ENCODE data around the gene TPI1.

Gene TPI1

DNA sequence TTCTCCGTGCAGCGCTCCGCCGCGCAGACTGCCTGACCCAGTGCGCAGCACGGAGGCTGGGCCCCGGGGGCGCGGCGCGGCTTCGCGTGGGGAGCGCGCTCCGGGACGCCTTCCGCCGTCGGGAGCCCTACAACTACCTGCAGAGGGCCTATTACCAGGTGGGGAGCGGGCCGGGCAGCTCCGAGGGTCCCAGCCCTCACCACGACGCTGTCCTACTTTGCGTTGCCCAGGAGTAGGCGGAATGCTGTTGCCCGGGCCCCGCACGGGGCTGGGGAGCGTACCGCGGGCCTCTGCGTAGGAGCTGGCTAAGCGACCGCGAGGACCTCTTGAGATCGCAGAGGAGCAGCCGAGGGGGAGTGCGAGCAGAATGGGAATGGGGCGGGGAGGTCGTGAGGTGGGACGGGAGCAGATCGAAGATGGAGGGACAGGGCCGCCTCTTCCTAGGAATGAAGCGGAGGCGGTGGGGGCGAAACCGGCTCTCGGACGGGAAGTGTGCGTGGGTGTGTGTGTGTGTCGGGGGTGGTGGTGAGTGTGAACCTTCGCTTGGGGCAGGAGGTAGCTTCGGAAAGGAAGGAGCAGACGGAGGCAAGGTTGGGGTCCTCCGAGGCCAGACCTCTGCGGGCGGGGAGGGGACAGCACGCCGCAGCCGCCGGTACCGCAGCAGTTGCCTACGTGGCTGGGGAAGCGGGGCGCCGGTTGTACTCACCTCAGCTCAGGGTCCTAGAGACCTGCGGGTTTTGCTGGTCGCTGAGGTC lies 38.4 kb upstream of the TPI1 start:
- DNase-seq: peak; percentile 37

GRCh38 chr12:6829536-6830220 lies 37.7 kb upstream of the TPI1 start:
- DNase-seq: no peak

GRCh38 chr12:6830286-6830890 lies 36.9 kb upstream of the TPI1 start:
- no peak for DNase-seq

GRCh38 chr12:6830999-6831398 lies 36.3 kb upstream of the TPI1 start:
- no peak for DNase-seq

- DNase-seq: no peak
These were observed 35.8 kb upstream of the TPI1 start for GRCh38 chr12:6831450-6831995.

DNA sequence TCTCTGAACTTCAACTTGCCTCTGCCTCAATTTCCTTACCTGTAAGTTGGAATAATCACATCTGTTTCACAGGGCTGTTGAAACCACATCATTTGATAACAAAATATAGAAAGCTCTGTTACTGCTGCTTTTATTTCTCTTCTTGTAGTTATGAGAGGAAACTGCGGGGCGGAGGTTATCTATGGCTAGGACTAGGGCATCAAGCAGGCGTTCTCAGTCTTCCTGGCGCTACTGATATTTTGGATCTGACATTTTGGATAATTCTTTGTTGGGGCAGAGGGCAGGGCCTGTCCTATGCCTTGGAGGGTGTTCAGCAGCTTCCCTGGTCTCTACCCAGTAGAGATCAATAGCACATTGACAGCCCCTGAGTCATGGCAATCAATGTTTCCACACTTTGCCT lies 35.2 kb upstream of the TPI1 start:
- no peak for DNase-seq

DNA sequence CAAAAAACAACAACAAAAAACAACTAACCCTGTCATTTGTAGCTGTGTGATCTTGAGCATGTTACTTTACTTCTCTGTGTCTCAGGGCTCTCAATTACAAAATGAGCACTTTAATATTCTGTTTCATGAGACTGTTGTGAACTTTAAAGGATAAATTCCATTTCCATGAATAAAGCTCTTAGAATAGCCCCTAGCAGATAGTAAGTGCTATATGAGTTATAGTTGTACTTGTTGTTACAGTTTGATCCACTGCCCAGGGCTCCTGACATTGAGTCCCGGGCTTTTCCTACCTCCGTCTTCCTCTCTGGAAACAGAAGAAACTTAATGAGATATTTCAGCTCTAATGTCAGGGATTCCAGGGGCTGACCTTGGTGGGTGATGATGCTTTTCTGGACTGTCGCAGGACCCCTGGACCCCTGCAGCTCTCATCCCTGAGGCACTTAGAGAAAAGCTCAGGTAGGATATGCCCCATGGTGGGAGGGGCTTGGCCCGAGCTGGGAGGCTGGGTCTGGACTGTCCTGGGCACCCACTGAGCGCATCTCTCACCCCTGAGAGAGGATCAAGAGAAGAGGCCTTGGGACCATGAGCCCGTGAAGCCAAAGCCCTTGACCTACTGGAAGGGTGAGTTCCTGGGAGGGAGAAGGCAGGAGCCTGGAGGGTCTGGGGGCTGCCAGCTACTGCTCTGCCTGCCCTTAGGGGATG lies 34.0 kb upstream of the TPI1 start:
- no peak for DNase-seq

DNA sequence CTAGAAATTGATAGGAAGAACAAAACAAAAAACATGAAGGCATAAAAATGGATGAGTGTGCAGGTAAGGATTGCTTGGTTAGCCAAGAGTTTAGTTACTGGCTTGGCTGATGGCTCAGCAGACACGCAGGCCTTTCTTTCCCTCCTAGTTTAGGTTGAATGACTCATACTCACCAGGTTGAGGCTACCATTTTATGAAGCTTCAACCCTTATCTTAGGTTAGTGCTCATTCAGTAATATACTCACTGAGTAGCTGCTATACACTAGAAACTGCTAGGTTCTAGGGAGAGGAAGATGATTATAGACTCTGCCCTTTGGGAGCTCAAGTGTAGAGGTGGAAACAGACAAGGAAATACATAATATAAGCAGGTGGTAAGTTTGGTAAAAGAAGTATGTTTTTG lies 33.1 kb upstream of the TPI1 start:
- DNase-seq: no peak

DNA sequence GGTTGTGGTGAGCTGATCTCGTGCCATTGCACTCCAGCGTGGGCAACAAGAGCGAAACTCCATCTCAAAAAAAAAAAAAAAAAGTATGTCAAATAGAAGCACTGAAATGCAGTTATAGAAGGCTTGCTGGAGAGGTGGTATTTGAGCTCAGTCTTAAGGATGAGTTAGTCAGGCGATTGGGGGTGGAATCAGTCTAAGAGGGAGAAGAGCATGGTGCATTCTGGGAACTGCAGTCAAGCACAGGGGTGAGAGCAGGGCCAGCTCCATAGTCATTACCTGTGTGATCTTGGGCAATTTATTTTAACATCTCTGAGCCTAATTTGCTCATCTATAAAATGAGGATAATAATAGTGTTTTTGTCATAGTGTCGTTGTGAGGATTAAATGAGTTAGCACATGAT lies 32.5 kb upstream of the TPI1 start:
- no peak for DNase-seq

GRCh38 chr12:6836851-6837250 lies 30.5 kb upstream of the TPI1 start:
- no peak for DNase-seq

DNA sequence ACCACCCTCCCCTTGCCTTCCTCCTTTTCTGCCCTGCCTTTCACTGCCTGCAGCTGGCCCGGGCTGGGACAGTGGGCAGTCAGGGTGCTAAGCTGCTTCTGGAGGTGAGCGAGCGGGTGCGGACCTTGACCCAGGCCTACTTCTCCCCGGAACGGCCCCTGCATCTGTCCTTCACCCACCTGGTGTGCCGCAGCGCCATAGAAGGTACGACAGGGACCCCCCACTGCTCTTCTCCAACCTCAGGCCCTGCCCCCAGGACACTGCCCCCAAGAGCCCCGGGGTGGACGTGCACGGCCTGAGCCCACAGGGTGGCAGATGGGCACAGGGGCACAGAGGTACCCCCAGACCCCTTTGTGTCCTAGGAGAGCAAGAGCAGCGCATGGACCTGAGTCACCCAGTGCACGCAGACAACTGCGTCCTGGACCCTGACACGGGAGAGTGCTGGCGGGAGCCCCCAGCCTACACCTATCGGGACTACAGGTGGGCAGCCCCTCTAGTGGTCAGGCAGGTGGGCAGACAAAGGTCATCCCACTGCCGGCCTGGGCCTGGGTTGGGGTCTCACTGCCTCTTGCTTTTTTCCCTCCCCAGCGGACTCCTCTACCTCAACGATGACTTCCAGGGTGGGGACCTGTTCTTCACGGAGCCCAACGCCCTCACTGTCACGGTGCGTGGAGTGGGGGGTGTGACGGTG lies 29.8 kb upstream of the TPI1 start:
- DNase-seq: no peak

DNA sequence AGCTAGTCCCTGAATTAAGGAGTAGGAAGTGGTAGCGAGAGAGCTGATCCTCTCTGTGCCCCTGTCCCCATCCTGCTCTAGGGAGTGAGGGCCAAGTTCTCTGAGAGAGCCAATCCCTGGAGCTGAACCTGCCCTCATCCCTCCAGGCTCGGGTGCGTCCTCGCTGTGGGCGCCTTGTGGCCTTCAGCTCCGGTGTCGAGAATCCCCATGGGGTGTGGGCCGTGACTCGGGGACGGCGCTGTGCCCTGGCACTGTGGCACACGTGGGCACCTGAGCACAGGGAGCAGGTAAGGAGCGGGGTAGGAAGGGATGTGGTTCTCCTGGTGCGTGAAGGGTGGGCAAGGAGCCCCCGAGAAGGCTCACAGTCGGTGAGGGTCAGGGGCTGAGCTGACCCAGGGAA lies 28.5 kb upstream of the TPI1 start:
- no peak for DNase-seq

DNA sequence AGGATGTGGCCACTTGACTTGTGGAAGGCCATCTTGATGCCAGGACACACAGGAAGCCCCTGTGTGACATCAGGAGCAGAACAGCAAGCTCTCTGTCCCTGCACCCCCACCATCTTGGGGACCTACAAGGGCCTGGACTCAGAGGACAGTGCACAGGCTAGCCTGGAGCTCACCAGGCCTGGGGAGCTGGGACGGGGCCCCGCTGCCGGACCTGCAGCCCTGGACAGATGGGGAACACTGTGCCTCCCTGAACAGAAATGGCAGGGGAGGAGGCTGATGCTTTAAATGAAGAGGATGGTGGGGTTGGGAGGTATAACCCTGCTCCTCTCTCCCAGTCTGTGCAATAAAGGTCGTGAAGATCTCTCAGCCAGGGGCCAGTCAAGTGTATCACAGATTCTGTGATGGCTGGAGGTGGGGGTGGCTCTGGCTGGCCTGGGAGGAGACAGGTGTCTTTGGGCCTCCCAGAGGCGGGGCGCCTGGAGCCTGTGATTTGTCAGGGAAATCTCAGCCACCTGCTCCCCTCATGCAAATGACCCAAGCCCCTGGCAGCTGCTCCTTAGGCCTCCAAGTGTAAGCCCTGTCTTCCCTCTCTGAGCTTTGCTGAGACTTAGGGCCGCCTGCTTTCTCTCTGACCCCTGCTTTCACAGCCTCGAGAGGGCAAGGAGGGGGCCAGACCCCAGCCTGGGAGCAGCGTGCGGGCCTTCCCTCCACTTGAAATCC lies 27.7 kb upstream of the TPI1 start:
- DNase-seq: no peak

DNA sequence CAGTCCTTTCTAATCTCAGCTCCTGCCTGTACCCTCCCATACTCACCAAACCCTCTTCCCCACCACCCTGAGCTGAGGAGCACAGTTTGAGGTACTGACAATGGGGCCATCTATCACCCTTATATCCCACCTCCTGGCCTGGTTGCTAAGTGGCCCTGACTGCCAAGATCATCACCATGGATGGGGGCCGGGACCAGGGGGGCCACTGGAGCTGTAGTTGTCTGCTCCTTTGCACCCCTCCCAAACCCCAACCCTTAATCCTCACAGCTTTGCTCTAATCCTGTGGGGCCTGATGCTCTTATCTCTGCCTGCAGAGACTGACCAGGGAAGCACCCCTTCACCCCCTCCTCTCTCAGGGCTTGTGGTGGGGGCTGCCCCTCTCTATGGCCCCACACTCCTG lies 27.0 kb upstream of the TPI1 start:
- DNase-seq: no peak

DNA sequence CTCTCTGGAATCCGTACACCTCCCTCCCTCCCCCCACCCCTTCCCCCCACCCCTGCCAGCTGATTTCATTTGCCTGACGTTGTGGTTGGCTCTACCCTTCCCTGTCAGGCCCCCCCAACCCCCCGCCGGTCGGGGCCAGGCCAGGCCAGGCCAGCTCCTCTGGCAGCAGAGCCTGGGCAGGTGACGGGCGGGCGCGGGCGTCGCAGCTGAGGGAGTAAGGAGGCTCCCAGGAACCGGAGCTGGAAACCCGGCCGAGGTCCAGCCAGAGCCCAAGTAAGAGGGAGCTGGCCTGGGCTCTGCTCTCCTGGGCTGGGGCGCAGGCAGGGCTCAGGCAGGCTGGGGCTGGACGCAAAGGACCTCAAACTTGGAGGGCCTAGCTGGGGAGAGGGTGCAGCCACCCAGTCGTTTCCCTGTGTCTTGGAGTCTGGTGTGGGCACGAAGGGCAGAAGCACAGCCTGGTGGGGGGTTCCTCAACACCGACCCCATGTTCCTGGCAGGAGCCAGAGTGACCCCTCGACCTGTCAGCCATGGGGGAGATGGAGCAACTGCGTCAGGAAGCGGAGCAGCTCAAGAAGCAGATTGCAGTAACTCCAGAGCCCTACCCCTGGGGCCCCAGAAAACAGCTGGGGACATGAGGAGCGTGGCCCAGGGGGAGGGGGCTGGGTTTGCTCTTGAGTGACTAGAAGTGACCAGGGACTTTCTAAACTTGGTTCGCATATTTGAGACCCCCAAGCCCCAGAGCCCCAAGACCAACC lies 26.4 kb upstream of the TPI1 start, which contains the start of gene GNB3:
Gene GNB3 (plus strand): TSS at position 165 of the 755 bp plus-strand sequence. CDS start 363 bp downstream, at position 528.
- no peak for DNase-seq

- DNase-seq: no peak
These were observed 25.3 kb upstream of the TPI1 start for GRCh38 chr12:6842075-6842474.

GRCh38 chr12:6843118-6843902 lies 24.0 kb upstream of the TPI1 start:
- DNase-seq: no peak

DNA sequence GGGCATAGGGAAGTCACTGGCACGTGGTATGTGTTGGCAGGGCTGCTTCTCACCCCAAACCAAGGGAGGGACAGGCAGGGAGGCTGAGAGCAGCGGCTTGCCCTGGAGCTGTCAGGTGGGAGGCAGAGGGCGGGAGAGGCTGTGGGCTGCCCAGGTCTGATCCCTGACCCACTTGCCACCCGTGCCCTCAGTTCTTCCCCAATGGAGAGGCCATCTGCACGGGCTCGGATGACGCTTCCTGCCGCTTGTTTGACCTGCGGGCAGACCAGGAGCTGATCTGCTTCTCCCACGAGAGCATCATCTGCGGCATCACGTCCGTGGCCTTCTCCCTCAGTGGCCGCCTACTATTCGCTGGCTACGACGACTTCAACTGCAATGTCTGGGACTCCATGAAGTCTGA lies 21.9 kb upstream of the TPI1 start:
- DNase-seq: no peak

DNA sequence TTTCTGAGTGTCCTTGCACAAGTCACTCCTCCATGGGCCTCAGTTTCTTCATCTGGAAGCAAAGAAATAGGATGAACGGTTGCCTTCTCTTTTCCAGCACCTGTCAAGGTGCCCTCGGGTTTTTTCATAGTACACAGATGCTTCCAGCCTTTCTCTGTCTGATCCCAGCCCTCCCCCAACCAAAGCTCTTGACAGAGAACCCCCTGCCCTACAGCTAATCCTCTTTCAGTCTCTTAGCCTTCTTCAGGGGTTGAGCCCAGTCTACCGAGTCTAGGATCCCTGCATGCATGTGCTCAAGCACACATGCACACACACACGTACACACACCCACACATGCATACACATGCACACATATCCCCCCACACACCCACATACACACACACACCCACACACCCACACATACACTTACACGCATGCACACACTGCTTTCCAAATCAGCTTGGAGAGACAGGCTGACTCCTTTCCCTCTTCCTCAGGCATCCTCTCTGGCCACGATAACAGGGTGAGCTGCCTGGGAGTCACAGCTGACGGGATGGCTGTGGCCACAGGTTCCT lies 20.9 kb upstream of the TPI1 start:
- no peak for DNase-seq

- DNase-seq: no peak
These were observed 19.7 kb upstream of the TPI1 start for GRCh38 chr12:6847676-6848075.

Data from CD4-positive, alpha-beta T cell treated with Interleukin-12 subunit alpha and Interleukin-12 subunit beta, for 1 hour (primary cell).